HepG2 (cell line): ENCODE data around the gene UBE2S. TPM values are rescaled to one million over a fixed set of nuclear protein-coding genes. Genes with fewer than 3 reads are reported as not detected.

Experiments
- BRCA1 ChIP-seq: sonication (generic); formaldehyde crosslinking; IDR thresholded peaks from 2 replicates; pipeline ENCODE4 v1.4.0; 2020; ENCODE audit warnings: missing genetic modification reagents
- DMAP1 ChIP-seq: IDR thresholded peaks from 2 replicates; pipeline ENCODE4 v1.6.1; 2016
- EHMT2 ChIP-seq: fragments of 200-600 bp; sonication (generic); IDR thresholded peaks from 2 replicates; pipeline ENCODE4 v1.7.0; 2017; ENCODE audit warnings: antibody characterized with exemption, low read depth, low read length, borderline replicate concordance
- JDP2 ChIP-seq: sonication (generic); formaldehyde crosslinking; IDR thresholded peaks from 2 replicates; pipeline ENCODE4 v1.8.1; 2022; ENCODE audit warnings: missing genetic modification reagents, borderline replicate concordance
- MIER3 ChIP-seq: IDR thresholded peaks from 2 replicates; pipeline ENCODE4 v1.6.1; 2016; ENCODE audit warnings: missing compliant biosample characterization, borderline replicate concordance
- MTF1 ChIP-seq: sonication (generic); formaldehyde crosslinking; IDR thresholded peaks from 2 replicates; pipeline ENCODE4 v1.5.0; 2020; ENCODE audit warnings: missing genetic modification reagents
- PCBP1 ChIP-seq: fragments of 200-400 bp; formaldehyde crosslinking; IDR thresholded peaks from 2 replicates; pipeline ENCODE4 v1.6.1; 2017; ENCODE audit warnings: mild to moderate bottlenecking, low read depth, low read length, borderline replicate concordance
- PHF21A ChIP-seq: sonication (generic); formaldehyde crosslinking; IDR thresholded peaks from 2 replicates; pipeline ENCODE4 v1.5.0; 2020; ENCODE audit warnings: mild to moderate bottlenecking, missing genetic modification reagents
- SOX13 ChIP-seq, 3 experiments: fragments of 450-650 bp in 1 of 3; sonication (generic) in 1 of 3; formaldehyde crosslinking in 1 of 3; IDR thresholded peaks in 2 of 3; conservative IDR thresholded peaks in 1 of 3; 2 replicates each; pipeline versions ENCODE4 v1.5.0 to v1.6.1; 2016 to 2020; ENCODE audit warnings: antibody characterized with exemption in 1 of 3, mild to moderate bottlenecking in 1 of 3, missing compliant biosample characterization in 1 of 3, missing genetic modification reagents in 1 of 3, moderate library complexity in 1 of 3
- STAG1 ChIP-seq: sonication (generic); formaldehyde crosslinking; IDR thresholded peaks from 2 replicates; pipeline ENCODE4 v1.4.0; 2020; ENCODE audit warnings: missing genetic modification reagents
- ZBTB3 ChIP-seq: sonication (generic); formaldehyde crosslinking; IDR thresholded peaks from 2 replicates; pipeline ENCODE4 v1.4.0; 2020; ENCODE audit warnings: low read depth, mild to moderate bottlenecking, moderate library complexity, missing genetic modification reagents, borderline replicate concordance
- ZNF3 ChIP-seq: IDR thresholded peaks from 2 replicates; pipeline ENCODE4 v1.7.0; 2017; ENCODE audit warnings: inconsistent platforms
- ZNF678 ChIP-seq: sonication (generic); formaldehyde crosslinking; IDR thresholded peaks from 2 replicates; pipeline ENCODE4 v1.4.0; 2020; ENCODE audit warnings: mild to moderate bottlenecking, missing genetic modification reagents
- ZNF737 ChIP-seq: sonication (generic); formaldehyde crosslinking; IDR thresholded peaks from 2 replicates; pipeline ENCODE4 v1.5.0; 2020; ENCODE audit warnings: missing genetic modification reagents, mild to moderate bottlenecking, borderline replicate concordance
- ZSCAN22 ChIP-seq: sonication (generic); formaldehyde crosslinking; IDR thresholded peaks from 2 replicates; pipeline ENCODE4 v1.4.0; 2020; ENCODE audit warnings: mild to moderate bottlenecking, missing genetic modification reagents
- polyA plus RNA-seq, 8 experiments: library from polyadenylated mRNA; depleted of rRNA in 3 of 8; stranded (reverse) in 7 of 8; unstranded in 1 of 8; fragments of >200 nt; fragmentation: Illumina TruSeq in 4 of 8; extraction: Trizol in 4 of 8; gene quantifications; 2 replicates each; pipeline versions ENCODE4 v1.2.1 to v1.2.3, GENCODE V29; 2011 to 2016; ENCODE audit warnings: low read depth in 4 of 8, missing spikeins in 1 of 8, mixed read lengths in 1 of 8; ENCODE audit not compliant: insufficient read depth in 1 of 8
- total RNA-seq, 5 experiments: library from RNA; depleted of rRNA; stranded (reverse); fragments of >200 nt; fragmentation: Illumina TruSeq; extraction: Trizol; gene quantifications; 2 replicates each; pipeline ENCODE4 v1.2.3, GENCODE V29; 2016; ENCODE audit warnings: low read depth in 1 of 5
- TF ChIP-seq, protein P1 (sequence below): sonication (generic); formaldehyde crosslinking; IDR thresholded peaks from 2 replicates; pipeline ENCODE4 v1.4.0; 2020; ENCODE audit warnings: missing genetic modification reagents
- TF ChIP-seq, protein P2 (sequence below): sonication (generic); formaldehyde crosslinking; IDR thresholded peaks from 2 replicates; pipeline ENCODE4 v1.4.0; 2020; ENCODE audit warnings: missing genetic modification reagents
- TF ChIP-seq, protein P3 (sequence below): sonication (generic); formaldehyde crosslinking; IDR thresholded peaks from 2 replicates; pipeline ENCODE4 v1.4.0; 2020; ENCODE audit warnings: mild to moderate bottlenecking, missing genetic modification reagents
- TF ChIP-seq, protein P4 (sequence below): conservative IDR thresholded peaks from 2 replicates; pipeline ENCODE4 v1.6.1; 2018; ENCODE audit warnings: missing genetic modification reagents

UBE2S gene
- total and polyA plus RNA-seq, 2 of the 13 experiments (the other 11 are each of a cell fraction or from before 2014, with no cell fraction given), result 32.2 to 39.3 TPM

DNA sequence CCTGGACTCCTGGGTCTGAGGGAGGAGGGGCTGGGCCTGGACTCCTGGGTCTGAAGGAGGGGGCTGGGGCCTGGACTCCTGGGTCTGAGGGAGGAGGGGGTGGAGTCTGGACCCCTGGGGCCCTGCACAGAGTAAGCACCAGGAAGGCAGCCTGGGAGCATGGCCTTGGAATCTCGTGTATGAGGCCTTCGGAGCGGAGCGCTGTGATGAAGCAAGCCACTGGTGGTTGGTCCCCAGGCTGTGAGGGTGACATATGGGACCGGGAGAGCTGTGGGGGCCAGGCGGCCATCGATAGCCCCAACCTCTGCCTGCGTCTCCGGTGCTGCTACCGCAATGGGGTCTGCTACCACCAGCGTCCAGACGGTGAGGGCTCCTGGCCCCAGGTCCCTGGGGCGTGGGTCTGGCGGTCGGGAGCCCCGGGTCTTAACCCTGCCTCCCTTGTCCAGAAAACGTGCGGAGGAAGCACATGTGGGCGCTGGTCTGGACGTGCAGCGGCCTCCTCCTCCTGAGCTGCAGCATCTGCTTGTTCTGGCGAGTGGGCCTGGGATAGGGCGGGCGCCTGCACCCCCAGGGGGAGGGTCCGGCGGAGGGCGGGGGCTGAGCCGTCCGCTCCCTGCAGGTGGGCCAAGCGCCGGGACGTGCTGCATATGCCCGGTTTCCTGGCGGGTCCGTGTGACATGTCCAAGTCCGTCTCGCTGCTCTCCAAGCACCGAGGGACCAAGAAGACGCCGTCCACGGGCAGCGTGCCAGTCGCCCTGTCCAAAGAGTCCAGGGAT is 30.0 kb downstream of the UBE2S start (continued):
- TF ChIP-seq, protein P1, sequence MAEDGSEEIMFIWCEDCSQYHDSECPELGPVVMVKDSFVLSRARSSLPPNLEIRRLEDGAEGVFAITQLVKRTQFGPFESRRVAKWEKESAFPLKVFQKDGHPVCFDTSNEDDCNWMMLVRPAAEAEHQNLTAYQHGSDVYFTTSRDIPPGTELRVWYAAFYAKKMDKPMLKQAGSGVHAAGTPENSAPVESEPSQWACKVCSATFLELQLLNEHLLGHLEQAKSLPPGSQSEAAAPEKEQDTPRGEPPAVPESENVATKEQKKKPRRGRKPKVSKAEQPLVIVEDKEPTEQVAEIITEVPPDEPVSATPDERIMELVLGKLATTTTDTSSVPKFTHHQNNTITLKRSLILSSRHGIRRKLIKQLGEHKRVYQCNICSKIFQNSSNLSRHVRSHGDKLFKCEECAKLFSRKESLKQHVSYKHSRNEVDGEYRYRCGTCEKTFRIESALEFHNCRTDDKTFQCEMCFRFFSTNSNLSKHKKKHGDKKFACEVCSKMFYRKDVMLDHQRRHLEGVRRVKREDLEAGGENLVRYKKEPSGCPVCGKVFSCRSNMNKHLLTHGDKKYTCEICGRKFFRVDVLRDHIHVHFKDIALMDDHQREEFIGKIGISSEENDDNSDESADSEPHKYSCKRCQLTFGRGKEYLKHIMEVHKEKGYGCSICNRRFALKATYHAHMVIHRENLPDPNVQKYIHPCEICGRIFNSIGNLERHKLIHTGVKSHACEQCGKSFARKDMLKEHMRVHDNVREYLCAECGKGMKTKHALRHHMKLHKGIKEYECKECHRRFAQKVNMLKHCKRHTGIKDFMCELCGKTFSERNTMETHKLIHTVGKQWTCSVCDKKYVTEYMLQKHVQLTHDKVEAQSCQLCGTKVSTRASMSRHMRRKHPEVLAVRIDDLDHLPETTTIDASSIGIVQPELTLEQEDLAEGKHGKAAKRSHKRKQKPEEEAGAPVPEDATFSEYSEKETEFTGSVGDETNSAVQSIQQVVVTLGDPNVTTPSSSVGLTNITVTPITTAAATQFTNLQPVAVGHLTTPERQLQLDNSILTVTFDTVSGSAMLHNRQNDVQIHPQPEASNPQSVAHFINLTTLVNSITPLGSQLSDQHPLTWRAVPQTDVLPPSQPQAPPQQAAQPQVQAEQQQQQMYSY (CRISPR knock-in tag), result peak; percentile 18; the same call in 1 of the 2 replicates
- no peak for TF ChIP-seq ZNF3
- peak; percentile 37; the same call in 1 of the 2 replicates for TF ChIP-seq DMAP1 (CRISPR knock-in tag)
- TF ChIP-seq, protein P2, sequence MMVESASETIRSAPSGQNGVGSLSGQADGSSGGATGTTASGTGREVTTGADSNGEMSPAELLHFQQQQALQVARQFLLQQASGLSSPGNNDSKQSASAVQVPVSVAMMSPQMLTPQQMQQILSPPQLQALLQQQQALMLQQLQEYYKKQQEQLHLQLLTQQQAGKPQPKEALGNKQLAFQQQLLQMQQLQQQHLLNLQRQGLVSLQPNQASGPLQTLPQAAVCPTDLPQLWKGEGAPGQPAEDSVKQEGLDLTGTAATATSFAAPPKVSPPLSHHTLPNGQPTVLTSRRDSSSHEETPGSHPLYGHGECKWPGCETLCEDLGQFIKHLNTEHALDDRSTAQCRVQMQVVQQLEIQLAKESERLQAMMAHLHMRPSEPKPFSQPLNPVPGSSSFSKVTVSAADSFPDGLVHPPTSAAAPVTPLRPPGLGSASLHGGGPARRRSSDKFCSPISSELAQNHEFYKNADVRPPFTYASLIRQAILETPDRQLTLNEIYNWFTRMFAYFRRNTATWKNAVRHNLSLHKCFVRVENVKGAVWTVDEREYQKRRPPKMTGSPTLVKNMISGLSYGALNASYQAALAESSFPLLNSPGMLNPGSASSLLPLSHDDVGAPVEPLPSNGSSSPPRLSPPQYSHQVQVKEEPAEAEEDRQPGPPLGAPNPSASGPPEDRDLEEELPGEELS (CRISPR knock-in tag), result 0 out of 2 replicates have a peak, but pooled peaks have one; percentile 19
- TF ChIP-seq JDP2, result no peak
- TF ChIP-seq ZBTB3 (CRISPR knock-in tag), result no peak
- TF ChIP-seq PHF21A, result no peak
- TF ChIP-seq ZNF737 (CRISPR knock-in tag), result no peak
- no peak for TF ChIP-seq STAG1 (CRISPR knock-in tag)
- no peak for TF ChIP-seq ZNF678 (CRISPR knock-in tag)
- no peak for TF ChIP-seq EHMT2
- no peak for TF ChIP-seq MIER3
- TF ChIP-seq ZSCAN22 (CRISPR knock-in tag), result peak; percentile 98
- no peak for TF ChIP-seq MTF1 (CRISPR knock-in tag)
- TF ChIP-seq SOX13 (IDR thresholded peaks at IDR 0.05), result no peak
- TF ChIP-seq SOX13 (CRISPR knock-in tag; conservative IDR thresholded peaks at IDR 0.05 in 1 of 2, IDR thresholded peaks at IDR 0.05 in 1 of 2), result peak in 1 of 2 experiments; percentile 22; a peak in 1 of 4 replicates
- no peak for TF ChIP-seq PCBP1
- TF ChIP-seq BRCA1 (CRISPR knock-in tag), result no peak
- TF ChIP-seq, protein P3, sequence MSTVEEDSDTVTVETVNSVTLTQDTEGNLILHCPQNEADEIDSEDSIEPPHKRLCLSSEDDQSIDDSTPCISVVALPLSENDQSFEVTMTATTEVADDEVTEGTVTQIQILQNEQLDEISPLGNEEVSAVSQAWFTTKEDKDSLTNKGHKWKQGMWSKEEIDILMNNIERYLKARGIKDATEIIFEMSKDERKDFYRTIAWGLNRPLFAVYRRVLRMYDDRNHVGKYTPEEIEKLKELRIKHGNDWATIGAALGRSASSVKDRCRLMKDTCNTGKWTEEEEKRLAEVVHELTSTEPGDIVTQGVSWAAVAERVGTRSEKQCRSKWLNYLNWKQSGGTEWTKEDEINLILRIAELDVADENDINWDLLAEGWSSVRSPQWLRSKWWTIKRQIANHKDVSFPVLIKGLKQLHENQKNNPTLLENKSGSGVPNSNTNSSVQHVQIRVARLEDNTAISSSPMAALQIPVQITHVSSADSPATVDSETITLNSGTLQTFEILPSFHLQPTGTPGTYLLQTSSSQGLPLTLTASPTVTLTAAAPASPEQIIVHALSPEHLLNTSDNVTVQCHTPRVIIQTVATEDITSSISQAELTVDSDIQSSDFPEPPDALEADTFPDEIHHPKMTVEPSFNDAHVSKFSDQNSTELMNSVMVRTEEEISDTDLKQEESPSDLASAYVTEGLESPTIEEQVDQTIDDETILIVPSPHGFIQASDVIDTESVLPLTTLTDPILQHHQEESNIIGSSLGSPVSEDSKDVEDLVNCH (CRISPR knock-in tag), result no peak
- TF ChIP-seq, protein P4, sequence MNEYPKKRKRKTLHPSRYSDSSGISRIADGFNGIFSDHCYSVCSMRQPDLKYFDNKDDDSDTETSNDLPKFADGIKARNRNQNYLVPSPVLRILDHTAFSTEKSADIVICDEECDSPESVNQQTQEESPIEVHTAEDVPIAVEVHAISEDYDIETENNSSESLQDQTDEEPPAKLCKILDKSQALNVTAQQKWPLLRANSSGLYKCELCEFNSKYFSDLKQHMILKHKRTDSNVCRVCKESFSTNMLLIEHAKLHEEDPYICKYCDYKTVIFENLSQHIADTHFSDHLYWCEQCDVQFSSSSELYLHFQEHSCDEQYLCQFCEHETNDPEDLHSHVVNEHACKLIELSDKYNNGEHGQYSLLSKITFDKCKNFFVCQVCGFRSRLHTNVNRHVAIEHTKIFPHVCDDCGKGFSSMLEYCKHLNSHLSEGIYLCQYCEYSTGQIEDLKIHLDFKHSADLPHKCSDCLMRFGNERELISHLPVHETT (CRISPR knock-in tag), result no peak
